SIG-M5 treated with dmso at 0.1 percent for 504 hours (cell line): ENCODE measurements around the gene G6PC1.
"Not testable (repeated sequence)": the region's sequence is repeated elsewhere in the genome, so short reads cannot be mapped to it uniquely, and the experiment has no call there.

Experiments used
- DNase-seq: peaks from one replicate; lab custom pipeline; 2025; ENCODE audit not compliant: unreplicated experiment; lab: John Stamatoyannopoulos, UW

Gene G6PC1

DNA sequence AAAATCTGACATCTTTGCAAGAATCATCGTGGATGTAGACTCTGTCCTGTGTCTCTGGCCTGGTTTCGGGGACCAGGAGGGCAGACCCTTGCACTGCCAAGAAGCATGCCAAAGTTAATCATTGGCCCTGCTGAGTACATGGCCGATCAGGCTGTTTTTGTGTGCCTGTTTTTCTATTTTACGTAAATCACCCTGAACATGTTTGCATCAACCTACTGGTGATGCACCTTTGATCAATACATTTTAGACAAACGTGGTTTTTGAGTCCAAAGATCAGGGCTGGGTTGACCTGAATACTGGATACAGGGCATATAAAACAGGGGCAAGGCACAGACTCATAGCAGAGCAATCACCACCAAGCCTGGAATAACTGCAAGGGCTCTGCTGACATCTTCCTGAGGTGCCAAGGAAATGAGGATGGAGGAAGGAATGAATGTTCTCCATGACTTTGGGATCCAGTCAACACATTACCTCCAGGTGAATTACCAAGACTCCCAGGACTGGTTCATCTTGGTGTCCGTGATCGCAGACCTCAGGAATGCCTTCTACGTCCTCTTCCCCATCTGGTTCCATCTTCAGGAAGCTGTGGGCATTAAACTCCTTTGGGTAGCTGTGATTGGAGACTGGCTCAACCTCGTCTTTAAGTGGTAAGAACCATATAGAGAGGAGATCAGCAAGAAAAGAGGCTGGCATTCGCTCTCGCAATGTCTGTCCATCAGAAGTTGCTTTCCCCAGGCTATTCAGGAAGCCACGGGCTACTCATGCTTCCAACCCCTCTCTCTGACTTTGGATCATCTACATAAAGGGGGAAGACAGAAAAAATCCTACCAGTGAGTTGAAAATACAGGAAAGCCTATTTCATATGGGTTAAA is at the start of gene G6PC1:
G6PC1 (plus strand) TSS at position 340 of the 872 bp plus-strand sequence; CDS start at position 418, 78 bp downstream.
- no peak for DNase-seq

DNA sequence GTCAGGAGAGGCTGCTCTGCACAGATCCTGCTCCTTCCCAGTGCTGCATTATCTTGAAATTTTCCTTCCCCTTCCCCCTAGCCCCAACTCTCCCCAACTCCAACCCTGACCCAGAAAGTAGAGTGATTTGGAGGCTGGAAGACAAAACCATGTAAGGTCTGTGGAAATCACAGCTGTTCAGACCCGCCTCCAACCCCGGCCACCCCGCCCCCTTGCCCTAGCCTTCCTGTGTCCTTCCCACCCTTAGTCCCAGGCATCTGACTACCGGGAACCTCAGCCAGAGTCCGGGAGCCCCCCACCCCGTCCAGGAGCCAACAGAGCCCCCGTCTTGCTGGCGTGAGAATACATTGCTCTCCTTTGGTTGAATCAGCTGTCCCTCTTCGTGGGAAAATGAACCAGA is 49.6 kb upstream of the G6PC1 start, which contains the start of gene AOC3:
AOC3 (plus strand) TSS at position 246 of the 400 bp plus-strand sequence; CDS start at position 391, 145 bp downstream.
- DNase-seq, result no peak

GRCh38 chr17:42851371-42852240 is 49.0 kb upstream of the G6PC1 start:
- DNase-seq, result not testable (repeated sequence)

- DNase-seq, result no peak
Observed at GRCh38 chr17:42852351-42852750, 48.2 kb upstream of the G6PC1 start.

- DNase-seq, result no peak
Observed at GRCh38 chr17:42853004-42853403, 47.6 kb upstream of the G6PC1 start.

DNA sequence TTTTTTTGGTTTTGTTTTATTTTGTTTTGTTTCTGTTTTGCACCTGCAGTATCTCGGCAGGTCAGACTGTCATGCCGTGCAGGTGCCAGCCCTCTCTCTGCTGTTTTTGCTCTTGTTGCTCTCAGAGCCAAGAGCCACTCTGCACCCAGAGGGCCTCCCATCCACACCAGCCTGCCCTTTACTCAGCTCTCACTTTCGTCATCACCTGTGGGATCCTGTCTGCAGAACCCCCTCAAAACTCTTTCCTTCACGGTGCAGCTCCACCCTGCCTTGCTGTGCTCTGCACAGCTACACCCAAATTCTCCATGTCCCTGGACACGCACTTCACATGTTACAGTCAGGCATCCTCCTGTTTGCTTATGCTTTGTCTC is 47.0 kb upstream of the G6PC1 start:
- no peak for DNase-seq

- DNase-seq, result no peak
Observed at GRCh38 chr17:42853968-42854790, 46.4 kb upstream of the G6PC1 start.

- DNase-seq, result no peak
Observed at GRCh38 chr17:42855048-42855596, 45.5 kb upstream of the G6PC1 start.

GRCh38 chr17:42856093-42856492 is 44.5 kb upstream of the G6PC1 start:
- DNase-seq, result not testable (repeated sequence)

DNA sequence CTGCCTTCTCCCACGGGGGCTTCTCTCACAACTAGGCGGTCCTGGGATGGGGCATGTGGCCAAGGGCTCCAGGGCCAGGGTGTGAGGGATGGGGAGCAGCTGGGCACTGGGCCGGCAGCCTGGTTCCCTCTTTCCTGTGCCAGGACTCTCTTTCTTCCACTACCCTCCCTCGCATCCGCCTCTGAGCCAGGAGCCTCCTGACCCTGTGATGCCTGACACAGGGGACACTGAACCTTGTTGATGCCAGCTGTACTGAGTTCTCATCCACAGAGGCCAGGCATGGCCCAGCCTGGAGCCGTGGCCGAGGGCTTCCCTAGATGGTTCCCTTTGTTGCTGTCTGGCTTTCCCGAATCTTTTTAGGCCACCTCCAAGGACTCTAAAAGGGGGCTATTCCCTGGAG is 44.1 kb upstream of the G6PC1 start:
- not testable (repeated sequence) for DNase-seq

DNA sequence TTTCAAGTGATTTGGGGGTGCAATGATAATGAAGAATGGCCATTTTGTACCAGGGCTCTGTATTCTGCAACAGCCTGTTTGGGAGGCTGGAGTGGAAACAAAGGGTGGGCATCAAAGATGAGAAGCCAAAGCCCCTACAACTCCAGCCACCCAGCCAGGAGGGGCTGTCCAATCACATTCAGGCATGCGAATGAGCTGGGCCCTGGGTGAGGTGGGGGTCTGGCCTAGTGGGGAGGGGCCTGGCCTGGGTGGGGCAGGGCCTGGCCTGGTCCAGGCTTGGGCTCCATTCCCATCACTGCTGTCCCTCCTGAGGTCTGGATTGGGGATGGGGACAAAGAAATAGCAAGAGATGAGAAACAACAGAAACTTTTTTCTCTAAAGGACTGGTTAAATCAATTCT is 43.2 kb upstream of the G6PC1 start:
- no peak for DNase-seq

DNA sequence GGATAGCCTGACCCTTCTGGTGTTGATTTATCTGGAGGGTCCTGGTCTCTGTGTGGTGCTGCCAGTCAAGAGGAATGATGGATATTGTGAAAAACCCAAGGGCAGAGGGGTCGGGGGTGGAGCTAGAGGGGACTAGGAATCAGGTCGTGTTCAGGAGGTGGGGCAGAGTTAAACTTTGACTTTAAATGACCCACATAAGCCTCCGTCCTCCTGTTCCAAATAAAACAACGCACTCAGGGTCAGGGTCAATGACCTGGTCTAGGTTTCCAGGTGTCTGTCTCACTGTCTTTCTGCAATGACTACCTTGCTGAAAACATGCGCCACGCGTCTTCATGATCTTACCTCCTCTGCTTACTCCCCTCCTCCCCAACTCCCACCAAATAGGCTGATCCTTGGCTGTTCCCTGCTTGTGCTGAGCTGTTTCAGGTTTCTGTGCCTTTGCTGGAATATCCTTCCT is 34.9 kb upstream of the G6PC1 start:
- DNase-seq, result no peak

DNA sequence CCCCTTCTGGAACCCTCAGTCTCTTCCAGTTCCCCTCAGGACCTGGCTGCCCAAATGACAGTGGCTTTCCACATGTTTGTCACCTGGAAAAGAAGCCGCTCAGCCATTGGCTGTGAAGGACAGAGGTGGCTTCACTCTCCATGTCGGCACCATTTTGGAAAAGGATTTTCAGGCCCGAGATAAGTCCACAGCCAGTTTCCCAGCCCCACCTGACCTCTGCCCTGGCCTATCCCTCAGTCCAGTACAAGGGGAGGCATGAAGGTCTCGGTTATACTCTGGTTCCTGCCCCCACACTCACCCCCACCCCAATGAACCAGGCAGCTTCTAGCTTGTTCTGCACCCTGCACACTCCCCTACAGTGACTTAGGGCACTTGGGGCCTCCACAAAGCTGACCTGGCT is 34.4 kb upstream of the G6PC1 start:
- DNase-seq, result no peak

- no peak for DNase-seq
Observed at GRCh38 chr17:42866631-42867575, 33.7 kb upstream of the G6PC1 start.

- DNase-seq, result not testable (repeated sequence)
Observed at GRCh38 chr17:42867694-42868261, 32.8 kb upstream of the G6PC1 start.

GRCh38 chr17:42868338-42868737 is 32.3 kb upstream of the G6PC1 start:
- no peak for DNase-seq

- DNase-seq, result no peak
Observed at GRCh38 chr17:42871647-42872046, 29.0 kb upstream of the G6PC1 start.

DNA sequence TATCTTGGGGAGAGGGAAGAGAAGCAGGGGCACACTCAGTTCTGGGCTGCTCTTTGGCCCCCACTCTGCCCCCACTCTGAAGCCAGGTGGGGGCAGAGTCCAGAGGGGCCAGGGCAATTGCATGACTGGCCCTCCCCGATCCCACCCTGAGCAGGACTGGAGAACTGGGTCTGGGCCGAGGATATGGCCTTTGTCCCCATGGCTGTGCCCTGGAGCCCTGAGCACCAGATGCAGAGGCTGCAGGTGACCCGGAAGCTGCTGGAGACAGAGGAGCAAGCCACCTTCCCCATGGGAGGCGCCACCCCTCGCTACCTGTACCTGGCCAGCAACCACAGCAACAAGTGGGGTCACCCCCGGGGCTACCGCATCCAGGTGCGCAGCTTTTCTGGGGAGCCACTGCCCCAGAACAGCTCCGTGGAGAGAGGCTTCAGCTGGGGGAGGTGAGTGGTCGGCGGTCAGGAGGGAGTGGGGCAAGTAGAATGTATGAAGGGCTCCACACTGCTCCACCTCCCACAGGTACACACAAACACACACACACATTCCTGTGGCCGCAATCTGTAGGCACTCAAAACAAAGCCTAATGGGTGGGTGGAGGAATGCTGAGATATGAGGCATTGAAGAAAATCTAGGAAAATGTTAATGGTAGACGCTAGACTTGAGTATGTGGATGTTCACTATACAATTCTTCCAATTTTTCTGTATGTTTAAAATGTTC is 28.2 kb upstream of the G6PC1 start:
- no peak for DNase-seq
